K562 (cell line): Measurements from ENCODE around the gene HS3ST4. TPM values are rescaled to one million over a fixed set of nuclear protein-coding genes. Genes with fewer than 3 reads are reported as not detected.

Source experiments
- PTTG1 ChIP-seq: fragments of 450-650 bp; IDR thresholded peaks from 2 replicates; pipeline ENCODE4 v1.6.1; 2016; ENCODE audit warnings: low read depth, mild to moderate bottlenecking, missing genetic modification characterization, missing compliant biosample characterization
- polyA plus RNA-seq, 8 experiments: library from polyadenylated mRNA; depleted of rRNA in 4 of 8; stranded (reverse) in 5 of 8; unstranded in 3 of 8; fragments of >200 nt; fragmentation: Nextera tagmentation in 2 of 8; fragmentation: Illumina TruSeq in 1 of 8; extraction: Ambion mirVana in 2 of 8; extraction: Trizol in 1 of 8; gene quantifications; 2 replicates each; pipeline versions ENCODE4 v1.2.1 to v1.2.3, GENCODE V29; 2011 to 2014; ENCODE audit warnings: inconsistent platforms in 1 of 8, missing spikeins in 1 of 8
- total RNA-seq, 7 experiments: library from RNA; depleted of rRNA in 6 of 7; stranded (reverse); fragments of >200 nt in 6 of 7; fragmentation: Illumina TruSeq in 2 of 7; extraction: Trizol in 2 of 7; gene quantifications; 2 replicates each; pipeline versions ENCODE4 v1.2.1 to v1.2.3, GENCODE V29; 2011 to 2021; ENCODE audit warnings: low replicate concordance in 1 of 7
- TF ChIP-seq, protein P1 (sequence below): fragments of 450-650 bp; IDR thresholded peaks from 2 replicates; pipeline ENCODE4 v1.6.1; 2016; ENCODE audit warnings: mild to moderate bottlenecking, moderate library complexity
- TF ChIP-seq, protein P2 (sequence below), 2 experiments: fragments of 450-650 bp; formaldehyde crosslinking in 1 of 2; IDR thresholded peaks; 2 replicates each; pipeline versions ENCODE4 v1.4.0 to v1.6.1; 2014 to 2020; ENCODE audit warnings: mild to moderate bottlenecking in 2 of 2, borderline replicate concordance in 1 of 2, low read depth in 1 of 2

Gene HS3ST4
- total and polyA plus RNA-seq, 9 of the 15 experiments (the other 6 are each of a cell fraction or from before 2014, with no cell fraction given): not detected

DNA sequence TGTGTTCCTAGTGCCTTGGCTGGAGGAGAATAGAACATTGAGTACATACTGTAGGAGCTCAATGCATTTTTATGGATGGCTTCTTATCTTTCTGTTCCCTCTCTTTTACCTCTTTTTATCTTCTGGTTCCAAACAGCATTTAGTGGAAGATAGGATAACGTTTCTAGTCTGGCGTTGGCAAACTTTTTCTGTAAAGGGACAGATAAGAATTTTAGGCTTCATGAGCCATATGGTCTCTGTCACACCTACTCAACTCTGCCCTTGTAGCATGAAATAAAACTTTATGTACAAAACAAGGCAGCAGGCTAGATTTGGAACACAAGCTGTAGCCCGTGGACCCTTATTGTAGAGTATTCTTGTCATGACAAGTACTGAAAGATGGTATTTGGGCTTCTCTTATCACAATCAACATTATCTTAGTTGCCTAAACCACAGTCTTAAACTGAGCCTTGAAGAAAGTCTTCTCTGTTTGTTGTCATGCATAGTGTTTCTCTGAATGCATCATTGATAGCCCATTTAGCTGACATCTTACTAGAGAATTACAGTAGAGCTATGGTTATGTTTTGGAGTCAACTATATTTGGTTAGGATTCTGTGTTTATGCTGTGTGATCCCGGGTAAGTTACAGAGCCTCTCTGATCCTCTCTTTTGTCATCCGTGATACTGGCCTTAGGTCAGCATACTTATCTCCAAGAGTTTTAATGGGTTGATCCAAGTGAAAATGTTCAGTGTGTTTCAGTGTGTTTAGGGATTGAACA is 80.2 kb downstream of the HS3ST4 start (continued):
- TF ChIP-seq, protein P1, sequence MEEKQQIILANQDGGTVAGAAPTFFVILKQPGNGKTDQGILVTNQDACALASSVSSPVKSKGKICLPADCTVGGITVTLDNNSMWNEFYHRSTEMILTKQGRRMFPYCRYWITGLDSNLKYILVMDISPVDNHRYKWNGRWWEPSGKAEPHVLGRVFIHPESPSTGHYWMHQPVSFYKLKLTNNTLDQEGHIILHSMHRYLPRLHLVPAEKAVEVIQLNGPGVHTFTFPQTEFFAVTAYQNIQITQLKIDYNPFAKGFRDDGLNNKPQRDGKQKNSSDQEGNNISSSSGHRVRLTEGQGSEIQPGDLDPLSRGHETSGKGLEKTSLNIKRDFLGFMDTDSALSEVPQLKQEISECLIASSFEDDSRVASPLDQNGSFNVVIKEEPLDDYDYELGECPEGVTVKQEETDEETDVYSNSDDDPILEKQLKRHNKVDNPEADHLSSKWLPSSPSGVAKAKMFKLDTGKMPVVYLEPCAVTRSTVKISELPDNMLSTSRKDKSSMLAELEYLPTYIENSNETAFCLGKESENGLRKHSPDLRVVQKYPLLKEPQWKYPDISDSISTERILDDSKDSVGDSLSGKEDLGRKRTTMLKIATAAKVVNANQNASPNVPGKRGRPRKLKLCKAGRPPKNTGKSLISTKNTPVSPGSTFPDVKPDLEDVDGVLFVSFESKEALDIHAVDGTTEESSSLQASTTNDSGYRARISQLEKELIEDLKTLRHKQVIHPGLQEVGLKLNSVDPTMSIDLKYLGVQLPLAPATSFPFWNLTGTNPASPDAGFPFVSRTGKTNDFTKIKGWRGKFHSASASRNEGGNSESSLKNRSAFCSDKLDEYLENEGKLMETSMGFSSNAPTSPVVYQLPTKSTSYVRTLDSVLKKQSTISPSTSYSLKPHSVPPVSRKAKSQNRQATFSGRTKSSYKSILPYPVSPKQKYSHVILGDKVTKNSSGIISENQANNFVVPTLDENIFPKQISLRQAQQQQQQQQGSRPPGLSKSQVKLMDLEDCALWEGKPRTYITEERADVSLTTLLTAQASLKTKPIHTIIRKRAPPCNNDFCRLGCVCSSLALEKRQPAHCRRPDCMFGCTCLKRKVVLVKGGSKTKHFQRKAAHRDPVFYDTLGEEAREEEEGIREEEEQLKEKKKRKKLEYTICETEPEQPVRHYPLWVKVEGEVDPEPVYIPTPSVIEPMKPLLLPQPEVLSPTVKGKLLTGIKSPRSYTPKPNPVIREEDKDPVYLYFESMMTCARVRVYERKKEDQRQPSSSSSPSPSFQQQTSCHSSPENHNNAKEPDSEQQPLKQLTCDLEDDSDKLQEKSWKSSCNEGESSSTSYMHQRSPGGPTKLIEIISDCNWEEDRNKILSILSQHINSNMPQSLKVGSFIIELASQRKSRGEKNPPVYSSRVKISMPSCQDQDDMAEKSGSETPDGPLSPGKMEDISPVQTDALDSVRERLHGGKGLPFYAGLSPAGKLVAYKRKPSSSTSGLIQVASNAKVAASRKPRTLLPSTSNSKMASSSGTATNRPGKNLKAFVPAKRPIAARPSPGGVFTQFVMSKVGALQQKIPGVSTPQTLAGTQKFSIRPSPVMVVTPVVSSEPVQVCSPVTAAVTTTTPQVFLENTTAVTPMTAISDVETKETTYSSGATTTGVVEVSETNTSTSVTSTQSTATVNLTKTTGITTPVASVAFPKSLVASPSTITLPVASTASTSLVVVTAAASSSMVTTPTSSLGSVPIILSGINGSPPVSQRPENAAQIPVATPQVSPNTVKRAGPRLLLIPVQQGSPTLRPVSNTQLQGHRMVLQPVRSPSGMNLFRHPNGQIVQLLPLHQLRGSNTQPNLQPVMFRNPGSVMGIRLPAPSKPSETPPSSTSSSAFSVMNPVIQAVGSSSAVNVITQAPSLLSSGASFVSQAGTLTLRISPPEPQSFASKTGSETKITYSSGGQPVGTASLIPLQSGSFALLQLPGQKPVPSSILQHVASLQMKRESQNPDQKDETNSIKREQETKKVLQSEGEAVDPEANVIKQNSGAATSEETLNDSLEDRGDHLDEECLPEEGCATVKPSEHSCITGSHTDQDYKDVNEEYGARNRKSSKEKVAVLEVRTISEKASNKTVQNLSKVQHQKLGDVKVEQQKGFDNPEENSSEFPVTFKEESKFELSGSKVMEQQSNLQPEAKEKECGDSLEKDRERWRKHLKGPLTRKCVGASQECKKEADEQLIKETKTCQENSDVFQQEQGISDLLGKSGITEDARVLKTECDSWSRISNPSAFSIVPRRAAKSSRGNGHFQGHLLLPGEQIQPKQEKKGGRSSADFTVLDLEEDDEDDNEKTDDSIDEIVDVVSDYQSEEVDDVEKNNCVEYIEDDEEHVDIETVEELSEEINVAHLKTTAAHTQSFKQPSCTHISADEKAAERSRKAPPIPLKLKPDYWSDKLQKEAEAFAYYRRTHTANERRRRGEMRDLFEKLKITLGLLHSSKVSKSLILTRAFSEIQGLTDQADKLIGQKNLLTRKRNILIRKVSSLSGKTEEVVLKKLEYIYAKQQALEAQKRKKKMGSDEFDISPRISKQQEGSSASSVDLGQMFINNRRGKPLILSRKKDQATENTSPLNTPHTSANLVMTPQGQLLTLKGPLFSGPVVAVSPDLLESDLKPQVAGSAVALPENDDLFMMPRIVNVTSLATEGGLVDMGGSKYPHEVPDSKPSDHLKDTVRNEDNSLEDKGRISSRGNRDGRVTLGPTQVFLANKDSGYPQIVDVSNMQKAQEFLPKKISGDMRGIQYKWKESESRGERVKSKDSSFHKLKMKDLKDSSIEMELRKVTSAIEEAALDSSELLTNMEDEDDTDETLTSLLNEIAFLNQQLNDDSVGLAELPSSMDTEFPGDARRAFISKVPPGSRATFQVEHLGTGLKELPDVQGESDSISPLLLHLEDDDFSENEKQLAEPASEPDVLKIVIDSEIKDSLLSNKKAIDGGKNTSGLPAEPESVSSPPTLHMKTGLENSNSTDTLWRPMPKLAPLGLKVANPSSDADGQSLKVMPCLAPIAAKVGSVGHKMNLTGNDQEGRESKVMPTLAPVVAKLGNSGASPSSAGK: peak; percentile 44; the same call in 1 of the 2 replicates
- no peak for TF ChIP-seq PTTG1 (tag)
- TF ChIP-seq, protein P2, sequence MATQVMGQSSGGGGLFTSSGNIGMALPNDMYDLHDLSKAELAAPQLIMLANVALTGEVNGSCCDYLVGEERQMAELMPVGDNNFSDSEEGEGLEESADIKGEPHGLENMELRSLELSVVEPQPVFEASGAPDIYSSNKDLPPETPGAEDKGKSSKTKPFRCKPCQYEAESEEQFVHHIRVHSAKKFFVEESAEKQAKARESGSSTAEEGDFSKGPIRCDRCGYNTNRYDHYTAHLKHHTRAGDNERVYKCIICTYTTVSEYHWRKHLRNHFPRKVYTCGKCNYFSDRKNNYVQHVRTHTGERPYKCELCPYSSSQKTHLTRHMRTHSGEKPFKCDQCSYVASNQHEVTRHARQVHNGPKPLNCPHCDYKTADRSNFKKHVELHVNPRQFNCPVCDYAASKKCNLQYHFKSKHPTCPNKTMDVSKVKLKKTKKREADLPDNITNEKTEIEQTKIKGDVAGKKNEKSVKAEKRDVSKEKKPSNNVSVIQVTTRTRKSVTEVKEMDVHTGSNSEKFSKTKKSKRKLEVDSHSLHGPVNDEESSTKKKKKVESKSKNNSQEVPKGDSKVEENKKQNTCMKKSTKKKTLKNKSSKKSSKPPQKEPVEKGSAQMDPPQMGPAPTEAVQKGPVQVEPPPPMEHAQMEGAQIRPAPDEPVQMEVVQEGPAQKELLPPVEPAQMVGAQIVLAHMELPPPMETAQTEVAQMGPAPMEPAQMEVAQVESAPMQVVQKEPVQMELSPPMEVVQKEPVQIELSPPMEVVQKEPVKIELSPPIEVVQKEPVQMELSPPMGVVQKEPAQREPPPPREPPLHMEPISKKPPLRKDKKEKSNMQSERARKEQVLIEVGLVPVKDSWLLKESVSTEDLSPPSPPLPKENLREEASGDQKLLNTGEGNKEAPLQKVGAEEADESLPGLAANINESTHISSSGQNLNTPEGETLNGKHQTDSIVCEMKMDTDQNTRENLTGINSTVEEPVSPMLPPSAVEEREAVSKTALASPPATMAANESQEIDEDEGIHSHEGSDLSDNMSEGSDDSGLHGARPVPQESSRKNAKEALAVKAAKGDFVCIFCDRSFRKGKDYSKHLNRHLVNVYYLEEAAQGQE (IDR thresholded peaks at IDR 0.05; ENCODE audit: borderline replicate concordance): peak; percentile 25; the same call in 1 of the 2 replicates
- TF ChIP-seq, protein P2 (CRISPR knock-in tag; IDR thresholded peaks at IDR 0.05; ENCODE audit: low read depth): no peak
